HFFc6 (cell line): Measurements from ENCODE around the gene OR1E2. TPM values are rescaled to one million over a fixed set of nuclear protein-coding genes. Genes with fewer than 3 reads are reported as not detected.

Experiments
- DNase-seq: peaks from one replicate; pipeline ENCODE4 v3.0.0-alpha.2; 2018
- H3K27ac Mint-ChIP-seq: 2 replicates; pipeline ENCODE4 v1.8.0; 2020; ENCODE audit warnings: mild to moderate bottlenecking, mixed read lengths
- H3K27me3 Mint-ChIP-seq: 2 replicates; pipeline ENCODE4 v1.8.0; 2021; ENCODE audit warnings: mild to moderate bottlenecking, moderate library complexity, mixed read lengths; ENCODE audit not compliant: insufficient read depth
- H3K36me3 Mint-ChIP-seq: 2 replicates; pipeline ENCODE4 v1.8.0; 2021; ENCODE audit warnings: low read depth, mixed read lengths
- H3K4me1 Mint-ChIP-seq: 2 replicates; pipeline ENCODE4 v1.8.0; 2020; ENCODE audit warnings: low read depth, mixed read lengths
- H3K4me3 Mint-ChIP-seq: 2 replicates; pipeline ENCODE4 v1.8.0; 2020; ENCODE audit warnings: mild to moderate bottlenecking, moderate library complexity, mixed read lengths
- H3K9me3 Mint-ChIP-seq: 2 replicates; pipeline ENCODE4 v1.8.0; 2020; ENCODE audit warnings: mild to moderate bottlenecking, mixed read lengths
- CTCF ChIP-seq: fragments of 200-600 bp; sonication (generic); IDR thresholded peaks from 2 replicates; pipeline ENCODE4 v1.5.0; 2021; ENCODE audit warnings: antibody characterized with exemption, mild to moderate bottlenecking
- long read RNA-seq: library from polyadenylated mRNA; unstranded; transcript quantifications from one replicate; pipeline ENCODE4 v2.0.0, GENCODE V29; 2019
- total RNA-seq, 6 experiments: library from RNA; stranded (reverse); fragmentation: NEBNext Ultra II Directional; extraction: Animal tissue kit (Norgen Biotek cat#: 25700); gene quantifications; 2 replicates in 1 of 6; 3 replicates in 5 of 6; pipeline ENCODE4 v1.2.3, GENCODE V29; 2021

OR1E2 gene, protein sequence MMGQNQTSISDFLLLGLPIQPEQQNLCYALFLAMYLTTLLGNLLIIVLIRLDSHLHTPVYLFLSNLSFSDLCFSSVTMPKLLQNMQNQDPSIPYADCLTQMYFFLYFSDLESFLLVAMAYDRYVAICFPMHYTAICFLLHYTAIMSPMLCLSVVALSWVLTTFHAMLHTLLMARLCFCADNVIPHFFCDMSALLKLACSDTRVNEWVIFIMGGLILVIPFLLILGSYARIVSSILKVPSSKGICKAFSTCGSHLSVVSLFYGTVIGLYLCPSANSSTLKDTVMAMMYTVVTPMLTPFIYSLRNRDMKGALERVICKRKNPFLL
- not detected for total RNA-seq
- long read RNA-seq: 0 reads

DNA sequence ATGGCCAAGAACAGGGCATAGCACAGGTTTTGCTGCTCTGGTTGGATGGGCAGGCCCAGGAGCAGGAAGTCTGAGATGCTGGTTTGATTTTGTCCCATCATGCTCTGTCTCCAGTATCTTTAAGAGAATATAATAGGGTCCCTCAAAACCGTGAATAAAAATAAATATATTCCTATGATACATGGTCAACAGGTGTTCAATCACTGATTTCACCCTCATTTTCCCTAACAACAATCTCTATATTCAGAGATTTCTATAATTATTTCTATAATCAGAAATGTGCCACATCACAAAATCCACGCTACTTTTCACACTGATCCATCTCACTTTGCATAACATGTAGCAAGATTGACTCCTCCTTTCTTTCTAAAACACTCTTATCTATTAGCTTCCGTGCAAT is at the start of gene OR1E2:
Gene OR1E2 (minus strand): TSS at position 101 of the 400 bp plus-strand sequence. CDS start 0 bp downstream, at position 101.
- H3K27ac Mint-ChIP-seq: no peak within 1 kb of the TSS
- TF ChIP-seq CTCF: no peak
- no peaks in the 10 kb centered on the region for H3K4me1 Mint-ChIP-seq
- H3K9me3 Mint-ChIP-seq: peaks cover 6% of the 10 kb centered on the region; the same call in 1 of the 2 replicates
- no peak within 1 kb of the TSS for H3K4me3 Mint-ChIP-seq
- H3K36me3 Mint-ChIP-seq: no peaks in the 10 kb centered on the region
- no peak for DNase-seq
- H3K27me3 Mint-ChIP-seq: peaks cover 3% of the 10 kb centered on the region

- DNase-seq: no peak
- Mint-ChIP-seq H3K4me1 (no peaks in the 10 kb centered on the region), H3K36me3 (no peaks in the 10 kb centered on the region), H3K9me3 (no peaks in the 10 kb centered on the region), H3K27ac (no peak overlapping the region), H3K27me3 (peaks cover 17% of the 10 kb centered on the region), H3K4me3 (no peak overlapping the region)
- TF ChIP-seq CTCF: no peak
Observed at GRCh38 chr17:3482852-3483251, 49.2 kb upstream of the OR1E2 start.

DNA sequence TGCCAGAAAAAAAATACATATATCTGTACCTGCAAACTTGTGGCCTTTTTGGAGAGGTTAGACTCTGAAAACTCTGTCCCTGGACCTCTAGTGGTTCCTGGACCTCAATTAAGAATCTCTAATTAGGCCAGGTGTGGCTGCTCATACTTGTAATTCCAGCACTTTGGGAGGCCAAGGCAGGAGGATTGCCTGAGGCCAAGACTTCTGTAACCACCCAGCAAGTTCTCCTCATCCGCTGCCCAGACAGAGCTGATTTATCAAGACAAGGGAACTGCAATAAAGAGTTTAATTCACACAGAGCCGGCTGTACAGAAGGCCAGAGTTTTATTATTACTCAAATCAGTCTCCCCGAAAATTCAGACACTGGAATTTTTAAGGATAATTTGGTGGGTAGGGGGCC is 46.3 kb upstream of the OR1E2 start:
- H3K4me3 Mint-ChIP-seq: no peak overlapping the region
- no peak for TF ChIP-seq CTCF
- H3K27me3 Mint-ChIP-seq: peaks cover 15% of the 10 kb centered on the region
- H3K9me3 Mint-ChIP-seq: no peaks in the 10 kb centered on the region
- peaks cover 15% of the 10 kb centered on the region for H3K4me1 Mint-ChIP-seq
- DNase-seq: no peak
- no peak overlapping the region for H3K27ac Mint-ChIP-seq
- H3K36me3 Mint-ChIP-seq: no peaks in the 10 kb centered on the region

- H3K27ac Mint-ChIP-seq: no peak within 1 kb of the TSS; the same call in 1 of the 2 replicates
- peak within 1 kb of the TSS; percentile 57 for H3K4me3 Mint-ChIP-seq
- H3K27me3 Mint-ChIP-seq: peaks cover 16% of the 10 kb centered on the region
- TF ChIP-seq CTCF: no peak
- no peaks in the 10 kb centered on the region for H3K36me3 Mint-ChIP-seq
- H3K4me1 Mint-ChIP-seq: peaks cover 20% of the 10 kb centered on the region
- H3K9me3 Mint-ChIP-seq: no peaks in the 10 kb centered on the region
- DNase-seq: no peak
Observed at GRCh38 chr17:3475812-3476610, 42.4 kb upstream of the OR1E2 start, which contains the start of gene ASPA. Gene ASPA, plus strand, starts transcription at chr17:3475997. Its CDS starts 163 bp downstream, at chr17:3476160.

GRCh38 chr17:3475251-3475685 is 41.6 kb upstream of the OR1E2 start:
- Mint-ChIP-seq H3K4me3 (no peak overlapping the region), H3K36me3 (no peaks in the 10 kb centered on the region), H3K4me1 (peaks cover 20% of the 10 kb centered on the region), H3K27ac (no peak overlapping the region; the same call in 1 of the 2 replicates), H3K27me3 (peaks cover 14% of the 10 kb centered on the region), H3K9me3 (no peaks in the 10 kb centered on the region)
- no peak for DNase-seq
- no peak for TF ChIP-seq CTCF
